Stimulated activated memory B cell treated with anti-CD40 and anti-IgM and Interleukin-4, amounts not matched to agents 10 μg/mL and 1 μg/mL and 100 μg/mL, for 72 hours (primary cell): ENCODE results near the gene FOXK1.
"Not testable (repeated sequence)": the region's sequence is repeated elsewhere in the genome, so short reads cannot be mapped to it uniquely, and the experiment has no call there.

ENCODE experiments used
- ATAC-seq: fragments of 150-1000 bp; cut with Tn5 transposase; 2 replicates; pipeline ENCODE4 v1.10.0; 2021
- H3K27ac Mint-ChIP-seq: one replicate; pipeline ENCODE4 v1.8.0; 2022; ENCODE audit warnings: mild to moderate bottlenecking, mixed read lengths
- H3K27me3 Mint-ChIP-seq: one replicate; pipeline ENCODE4 v1.8.0; 2022; ENCODE audit warnings: mixed read lengths
- H3K36me3 Mint-ChIP-seq: one replicate; pipeline ENCODE4 v1.8.0; 2022; ENCODE audit warnings: mixed read lengths
- H3K4me1 Mint-ChIP-seq: one replicate; pipeline ENCODE4 v1.8.0; 2022; ENCODE audit warnings: mixed read lengths
- H3K4me3 Mint-ChIP-seq: one replicate; pipeline ENCODE4 v1.8.0; 2022; ENCODE audit warnings: mild to moderate bottlenecking, moderate library complexity, mixed read lengths
- H3K9me3 Mint-ChIP-seq: one replicate; pipeline ENCODE4 v1.8.0; 2022; ENCODE audit warnings: mixed read lengths

The FOXK1 gene

GRCh38 chr7:4657640-4658417 lies 24.3 kb upstream of the FOXK1 start:
- H3K36me3 Mint-ChIP-seq = peaks cover 15% of the 10 kb centered on the region
- no peak overlapping the region for H3K27ac Mint-ChIP-seq
- H3K27me3 Mint-ChIP-seq = peaks cover 12% of the 10 kb centered on the region
- no peak overlapping the region for H3K4me3 Mint-ChIP-seq
- no peaks in the 10 kb centered on the region for H3K4me1 Mint-ChIP-seq
- peaks cover 18% of the 10 kb centered on the region for H3K9me3 Mint-ChIP-seq
- ATAC-seq = no peak

GRCh38 chr7:4659551-4660286 lies 22.4 kb upstream of the FOXK1 start:
- Mint-ChIP-seq H3K9me3 (peaks cover 18% of the 10 kb centered on the region), H3K4me1 (no peaks in the 10 kb centered on the region), H3K36me3 (peaks cover 15% of the 10 kb centered on the region), H3K27ac (no peak overlapping the region), H3K4me3 (no peak overlapping the region), H3K27me3 (peaks cover 12% of the 10 kb centered on the region)
- no peak for ATAC-seq

DNA sequence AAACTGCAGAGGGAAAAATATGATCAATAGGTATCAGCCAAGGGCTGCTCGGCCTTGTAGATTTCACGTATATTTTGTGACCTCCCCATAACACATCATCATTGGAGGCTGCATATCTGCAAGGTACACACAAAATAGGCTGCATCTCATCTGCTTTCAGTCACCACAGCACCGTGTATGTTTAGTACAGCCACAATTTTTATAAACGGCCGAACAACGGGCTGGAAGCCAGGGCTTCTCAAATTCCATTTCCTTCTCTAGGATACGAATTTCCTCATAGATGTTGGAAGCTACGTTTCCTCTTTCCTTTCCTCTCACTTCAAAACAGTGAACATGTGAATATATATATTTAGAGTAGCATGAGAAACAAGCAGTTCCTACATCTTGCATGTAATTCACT lies 20.2 kb upstream of the FOXK1 start:
- H3K27ac Mint-ChIP-seq = no peak overlapping the region
- no peak overlapping the region for H3K4me3 Mint-ChIP-seq

GRCh38 chr7:4663239-4664018 lies 18.7 kb upstream of the FOXK1 start:
- Mint-ChIP-seq H3K4me1 (no peaks in the 10 kb centered on the region), H3K9me3 (peaks cover 11% of the 10 kb centered on the region), H3K27me3 (peaks cover 7% of the 10 kb centered on the region), H3K36me3 (peaks cover 6% of the 10 kb centered on the region), H3K4me3 (no peak overlapping the region), H3K27ac (no peak overlapping the region)
- ATAC-seq = no peak

More for the DNA sequence above, 20.2 kb upstream of the FOXK1 start:
- Mint-ChIP-seq H3K36me3 (peaks cover 6% of the 10 kb centered on the region), H3K4me1 (no peaks in the 10 kb centered on the region), H3K27me3 (peaks cover under 1% of the 10 kb centered on the region), H3K9me3 (peaks cover 16% of the 10 kb centered on the region)
- no peak for ATAC-seq

GRCh38 chr7:4665661-4666060 lies 16.4 kb upstream of the FOXK1 start:
- H3K9me3 Mint-ChIP-seq = no peaks in the 10 kb centered on the region
- no peaks in the 10 kb centered on the region for H3K4me1 Mint-ChIP-seq
- H3K27me3 Mint-ChIP-seq = peaks cover 11% of the 10 kb centered on the region
- no peak overlapping the region for H3K27ac Mint-ChIP-seq
- H3K36me3 Mint-ChIP-seq = no peaks in the 10 kb centered on the region
- ATAC-seq = no peak
- no peak overlapping the region for H3K4me3 Mint-ChIP-seq

- no peaks in the 10 kb centered on the region for H3K36me3 Mint-ChIP-seq
- no peaks in the 10 kb centered on the region for H3K4me1 Mint-ChIP-seq
- H3K27ac Mint-ChIP-seq = no peak overlapping the region
- no peak overlapping the region for H3K4me3 Mint-ChIP-seq
- no peaks in the 10 kb centered on the region for H3K9me3 Mint-ChIP-seq
- no peak for ATAC-seq
- H3K27me3 Mint-ChIP-seq = peaks cover 11% of the 10 kb centered on the region
Measured at GRCh38 chr7:4667776-4668509, 14.2 kb upstream of the FOXK1 start.

- H3K4me3 Mint-ChIP-seq = no peak overlapping the region
- H3K27me3 Mint-ChIP-seq = peaks cover 11% of the 10 kb centered on the region
- no peaks in the 10 kb centered on the region for H3K4me1 Mint-ChIP-seq
- H3K36me3 Mint-ChIP-seq = no peaks in the 10 kb centered on the region
- H3K9me3 Mint-ChIP-seq = no peaks in the 10 kb centered on the region
- ATAC-seq = no peak
- no peak overlapping the region for H3K27ac Mint-ChIP-seq
Measured at GRCh38 chr7:4668510-4668847, 13.6 kb upstream of the FOXK1 start.

DNA sequence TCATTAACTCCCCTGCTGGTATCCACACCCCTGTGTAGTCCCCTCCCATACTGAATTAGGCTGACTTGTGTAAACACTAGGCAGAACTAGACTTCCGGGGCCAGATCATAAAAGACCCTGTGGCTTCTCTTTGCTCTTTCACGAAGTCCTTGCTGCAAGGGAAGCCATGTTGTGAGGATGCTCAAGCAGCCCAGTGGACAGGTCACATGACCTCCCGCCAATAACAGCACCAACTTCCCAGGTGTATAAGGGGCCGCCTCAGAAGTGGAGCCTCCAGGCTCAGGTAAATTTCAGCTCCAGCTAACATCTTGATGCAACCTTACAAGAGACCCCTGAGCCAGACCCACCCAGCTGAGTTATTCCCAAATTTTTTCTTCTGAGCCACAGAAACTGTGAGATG lies 11.3 kb upstream of the FOXK1 start:
- no peak for ATAC-seq
- no peaks in the 10 kb centered on the region for H3K36me3 Mint-ChIP-seq
- H3K27me3 Mint-ChIP-seq = peaks cover 11% of the 10 kb centered on the region
- H3K27ac Mint-ChIP-seq = no peak overlapping the region
- H3K9me3 Mint-ChIP-seq = no peaks in the 10 kb centered on the region
- H3K4me1 Mint-ChIP-seq = no peaks in the 10 kb centered on the region
- H3K4me3 Mint-ChIP-seq = no peak overlapping the region

DNA sequence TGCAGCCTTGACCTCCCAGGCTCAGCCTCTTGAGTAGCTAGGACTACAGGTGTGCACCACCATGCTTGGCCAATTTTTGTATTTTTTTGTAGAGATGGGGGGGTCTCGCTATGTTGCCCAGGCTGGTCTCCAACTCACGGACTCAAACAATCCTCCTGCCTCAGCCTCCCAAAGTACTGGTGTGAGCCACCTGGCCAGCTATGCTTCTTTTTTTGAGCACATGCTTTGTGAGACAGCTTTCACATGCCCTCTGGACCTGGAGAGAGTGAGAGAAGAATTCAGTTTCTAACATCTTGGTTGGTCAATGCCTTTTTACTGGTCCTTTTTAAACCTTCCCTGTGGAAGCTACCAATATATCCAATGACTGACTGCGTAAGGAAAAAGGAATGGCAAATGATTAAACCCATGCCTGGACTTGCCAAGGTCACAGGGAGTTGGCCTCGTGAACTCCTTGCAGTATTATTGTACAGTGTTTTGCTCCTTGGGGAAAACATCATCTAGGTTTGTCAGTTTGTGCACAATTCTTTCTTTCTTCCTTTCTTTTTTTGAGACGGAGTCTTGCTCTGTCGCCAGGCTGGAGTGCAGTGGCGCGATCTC lies 6.2 kb upstream of the FOXK1 start:
- Mint-ChIP-seq H3K9me3 (peaks cover 2% of the 10 kb centered on the region), H3K27me3 (no peaks in the 10 kb centered on the region), H3K36me3 (no peaks in the 10 kb centered on the region), H3K27ac (no peak overlapping the region), H3K4me1 (peaks cover 4% of the 10 kb centered on the region), H3K4me3 (no peak overlapping the region)
- ATAC-seq = no peak

DNA sequence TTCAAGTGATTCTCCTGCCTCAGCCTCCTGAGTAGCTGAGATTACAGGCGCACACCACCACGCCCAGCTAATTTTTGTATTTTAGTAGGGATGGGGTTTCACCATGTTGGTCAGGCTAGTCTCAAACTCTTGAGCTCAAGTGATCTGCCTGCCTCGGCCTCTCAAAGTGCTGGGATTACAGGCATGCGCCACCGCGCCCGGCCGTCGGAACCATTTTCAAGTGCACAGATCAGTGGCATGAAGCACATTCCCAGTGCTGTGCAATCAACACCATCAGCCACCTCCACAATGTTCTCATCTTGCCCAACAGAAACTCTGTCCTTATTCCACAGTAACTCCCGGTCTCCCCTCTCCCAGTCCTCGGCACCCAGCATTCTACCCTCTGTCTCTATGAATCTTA lies 4.6 kb upstream of the FOXK1 start:
- not testable (repeated sequence) for H3K27me3 Mint-ChIP-seq, H3K36me3 Mint-ChIP-seq, H3K9me3 Mint-ChIP-seq, ATAC-seq, H3K4me3 Mint-ChIP-seq, H3K27ac Mint-ChIP-seq
- peaks cover 11% of the 10 kb centered on the region for H3K4me1 Mint-ChIP-seq

DNA sequence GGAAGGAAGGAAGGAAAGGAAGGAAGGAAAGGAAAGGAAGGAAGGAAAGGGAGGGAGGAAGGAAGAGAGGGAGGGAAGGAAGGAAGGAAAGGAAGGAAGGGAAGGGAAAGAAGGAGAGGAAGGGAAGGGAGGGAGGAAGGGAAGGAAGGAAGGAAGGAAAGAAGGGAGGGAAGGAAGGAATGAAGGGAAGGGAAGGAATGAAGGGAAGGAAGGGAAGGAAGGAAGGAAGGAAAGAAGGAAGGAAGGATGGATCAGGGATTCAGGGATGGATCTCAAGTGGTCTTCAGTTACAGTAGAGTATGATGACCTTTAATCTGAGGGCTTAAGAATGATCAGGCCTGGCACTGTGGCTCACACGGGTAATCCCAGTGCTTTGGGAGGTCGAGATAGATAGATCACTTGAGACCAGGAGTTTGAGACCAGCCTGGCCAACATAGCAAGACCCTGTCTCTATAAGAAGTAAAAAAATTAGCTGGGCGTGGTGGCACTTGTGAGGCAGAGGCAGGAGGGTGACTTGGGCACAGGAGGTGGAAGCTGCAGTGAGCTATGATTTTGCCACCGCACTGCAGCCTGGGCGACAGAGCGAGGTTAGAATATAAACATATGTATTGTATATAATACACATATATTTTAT lies 760 bp upstream of the FOXK1 start:
- peaks cover 6% of the 10 kb centered on the region for H3K9me3 Mint-ChIP-seq
- ATAC-seq = no peak
- H3K4me1 Mint-ChIP-seq = peaks cover 39% of the 10 kb centered on the region

DNA sequence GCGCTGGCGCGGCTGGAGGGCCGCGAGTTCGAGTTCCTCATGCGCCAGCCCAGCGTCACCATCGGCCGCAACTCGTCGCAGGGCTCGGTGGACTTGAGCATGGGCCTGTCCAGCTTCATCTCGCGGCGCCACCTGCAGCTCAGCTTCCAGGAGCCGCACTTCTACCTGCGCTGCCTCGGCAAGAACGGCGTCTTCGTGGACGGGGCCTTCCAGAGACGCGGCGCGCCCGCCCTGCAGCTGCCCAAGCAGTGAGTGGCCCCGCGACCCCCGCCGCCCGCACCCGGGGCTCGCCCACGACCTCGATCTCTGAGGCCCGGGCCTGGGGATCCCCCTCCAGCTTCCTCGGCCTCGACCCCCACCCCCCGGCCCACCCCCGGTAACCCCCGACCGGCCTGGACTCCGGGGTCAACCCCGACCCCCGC lies 537 bp downstream of the FOXK1 start:
- peaks cover 6% of the 10 kb centered on the region for H3K9me3 Mint-ChIP-seq
- peak overlapping the region; percentile 83 for H3K4me3 Mint-ChIP-seq
- ATAC-seq = peak; percentile 60
- H3K36me3 Mint-ChIP-seq = peaks cover 16% of the 10 kb centered on the region
- H3K4me1 Mint-ChIP-seq = peaks cover 48% of the 10 kb centered on the region
- H3K27ac Mint-ChIP-seq = peak overlapping the region; percentile 91
- H3K27me3 Mint-ChIP-seq = no peaks in the 10 kb centered on the region

More for the DNA sequence above, 760 bp upstream of the FOXK1 start:
- Mint-ChIP-seq H3K27ac (peak overlapping the region; percentile 83), H3K36me3 (peaks cover 10% of the 10 kb centered on the region), H3K27me3 (no peaks in the 10 kb centered on the region), H3K4me3 (peak overlapping the region; percentile 84)

DNA sequence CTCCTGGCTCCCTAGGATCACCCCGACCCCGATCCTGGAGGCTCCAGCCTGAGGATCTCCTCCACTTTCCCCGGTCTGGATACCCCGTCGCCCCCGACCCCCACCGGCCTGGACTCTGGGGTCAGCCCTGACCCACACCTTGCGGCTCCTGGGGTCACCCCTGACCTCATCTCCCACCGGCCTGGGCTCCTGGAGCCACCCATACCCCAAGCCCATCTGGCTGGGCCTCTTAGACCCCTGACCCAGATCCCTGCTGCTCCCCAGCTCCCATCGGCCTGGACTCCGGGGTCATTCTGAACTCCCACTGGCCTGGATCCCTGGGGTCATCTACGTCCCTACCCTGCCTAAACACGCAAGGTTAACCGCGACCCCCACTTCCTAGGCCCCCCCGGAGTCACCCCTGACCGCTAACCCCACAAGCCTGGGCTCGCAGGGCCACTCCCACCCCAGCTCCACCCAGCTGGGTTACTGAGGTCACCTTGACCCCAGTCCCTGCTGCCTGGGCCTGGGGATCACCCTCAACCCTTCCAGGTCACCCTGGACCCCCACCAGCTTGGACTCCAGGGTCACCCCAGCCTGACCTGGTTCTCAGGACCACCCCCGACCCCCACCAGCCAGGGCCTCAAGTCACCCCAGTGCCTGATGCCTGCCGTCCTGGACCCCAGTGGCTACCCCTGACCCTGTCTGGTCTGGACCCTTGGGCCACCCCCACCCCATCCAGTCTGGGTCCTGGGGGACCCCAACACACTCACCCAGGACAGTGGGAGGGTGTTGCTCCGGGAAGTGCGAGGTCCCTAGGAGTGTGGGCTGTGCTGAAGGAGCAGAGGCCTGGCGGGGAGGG lies 1.2 kb downstream of the FOXK1 start:
- peak; percentile 10 for ATAC-seq
- Mint-ChIP-seq H3K36me3 (peaks cover 20% of the 10 kb centered on the region), H3K4me1 (peaks cover 54% of the 10 kb centered on the region), H3K9me3 (peaks cover 6% of the 10 kb centered on the region), H3K4me3 (peak overlapping the region; percentile 83), H3K27ac (peak overlapping the region; percentile 91), H3K27me3 (no peaks in the 10 kb centered on the region)
